ENCODE results near the gene ANKDD1A. TPM values are rescaled to one million over a fixed set of nuclear protein-coding genes. Genes with fewer than 3 reads are reported as not detected.

ANKDD1A gene
- total RNA-seq, 1 donor from 2014 or later = 6.8 TPM

- H3K4me1 Mint-ChIP-seq (ENCODE audit: low read depth, unreplicated experiment) = peaks cover 9% of the 10 kb centered on the region
- no peak overlapping the region for H3K4me3 Mint-ChIP-seq (ENCODE audit: unreplicated experiment)
- H3K9me3 Mint-ChIP-seq (ENCODE audit: unreplicated experiment) = peaks cover 2% of the 10 kb centered on the region
- peaks cover 2% of the 10 kb centered on the region for H3K27me3 Mint-ChIP-seq (ENCODE audit: unreplicated experiment)
- peaks cover 6% of the 10 kb centered on the region for H3K36me3 Mint-ChIP-seq (ENCODE audit: unreplicated experiment)
- H3K27ac Mint-ChIP-seq (ENCODE audit: unreplicated experiment) = no peak overlapping the region
- no peak for TF ChIP-seq CTCF (IDR thresholded peaks at IDR 0.05; ENCODE audit: partially characterized antibody, unreplicated experiment)
- DNase-seq = no peak
Observed at GRCh38 chr15:64934023-64934422, 22.3 kb downstream of the ANKDD1A start.

GRCh38 chr15:64938192-64938591 is 26.5 kb downstream of the ANKDD1A start:
- no peaks in the 10 kb centered on the region for H3K27me3 Mint-ChIP-seq (ENCODE audit: unreplicated experiment)
- no peak overlapping the region for H3K27ac Mint-ChIP-seq (ENCODE audit: unreplicated experiment)
- H3K36me3 Mint-ChIP-seq (ENCODE audit: unreplicated experiment) = peaks cover 6% of the 10 kb centered on the region
- no peak overlapping the region for H3K4me3 Mint-ChIP-seq (ENCODE audit: unreplicated experiment)
- TF ChIP-seq CTCF (IDR thresholded peaks at IDR 0.05; ENCODE audit: partially characterized antibody, unreplicated experiment) = no peak
- DNase-seq = no peak
- H3K4me1 Mint-ChIP-seq (ENCODE audit: low read depth, unreplicated experiment) = no peaks in the 10 kb centered on the region
- H3K9me3 Mint-ChIP-seq (ENCODE audit: unreplicated experiment) = no peaks in the 10 kb centered on the region

- no peak for TF ChIP-seq CTCF (IDR thresholded peaks at IDR 0.05; ENCODE audit: partially characterized antibody, unreplicated experiment)
- no peak overlapping the region for H3K4me3 Mint-ChIP-seq (ENCODE audit: unreplicated experiment)
- peaks cover 2% of the 10 kb centered on the region for H3K27me3 Mint-ChIP-seq (ENCODE audit: unreplicated experiment)
- no peaks in the 10 kb centered on the region for H3K4me1 Mint-ChIP-seq (ENCODE audit: low read depth, unreplicated experiment)
- DNase-seq = no peak
- H3K9me3 Mint-ChIP-seq (ENCODE audit: unreplicated experiment) = no peaks in the 10 kb centered on the region
- H3K27ac Mint-ChIP-seq (ENCODE audit: unreplicated experiment) = no peak overlapping the region
- no peaks in the 10 kb centered on the region for H3K36me3 Mint-ChIP-seq (ENCODE audit: unreplicated experiment)
Observed at GRCh38 chr15:64942356-64942755, 30.7 kb downstream of the ANKDD1A start.

GRCh38 chr15:64943512-64944225 is 32.0 kb downstream of the ANKDD1A start:
- no peaks in the 10 kb centered on the region for H3K36me3 Mint-ChIP-seq (ENCODE audit: unreplicated experiment)
- no peaks in the 10 kb centered on the region for H3K4me1 Mint-ChIP-seq (ENCODE audit: low read depth, unreplicated experiment)
- no peak for TF ChIP-seq CTCF (IDR thresholded peaks at IDR 0.05; ENCODE audit: partially characterized antibody, unreplicated experiment)
- H3K4me3 Mint-ChIP-seq (ENCODE audit: unreplicated experiment) = no peak overlapping the region
- H3K27ac Mint-ChIP-seq (ENCODE audit: unreplicated experiment) = no peak overlapping the region
- DNase-seq = no peak
- H3K9me3 Mint-ChIP-seq (ENCODE audit: unreplicated experiment) = no peaks in the 10 kb centered on the region
- peaks cover 2% of the 10 kb centered on the region for H3K27me3 Mint-ChIP-seq (ENCODE audit: unreplicated experiment)

GRCh38 chr15:64944961-64945360 is 33.3 kb downstream of the ANKDD1A start:
- Mint-ChIP-seq H3K27ac (ENCODE audit: unreplicated experiment) (no peak overlapping the region), H3K4me1 (ENCODE audit: low read depth, unreplicated experiment) (peaks cover under 1% of the 10 kb centered on the region), H3K27me3 (ENCODE audit: unreplicated experiment) (peaks cover 2% of the 10 kb centered on the region), H3K9me3 (ENCODE audit: unreplicated experiment) (no peaks in the 10 kb centered on the region), H3K36me3 (ENCODE audit: unreplicated experiment) (no peaks in the 10 kb centered on the region), H3K4me3 (ENCODE audit: unreplicated experiment) (no peak overlapping the region)
- DNase-seq = no peak
- TF ChIP-seq CTCF (IDR thresholded peaks at IDR 0.05; ENCODE audit: partially characterized antibody, unreplicated experiment) = no peak

Data from glutamatergic neuron (in vitro differentiated cells).